ENCODE data around the gene IVL.
A peak's percentile ranks its signal among the peaks of the same experiment; 100 is the strongest.

Gene IVL

DNA sequence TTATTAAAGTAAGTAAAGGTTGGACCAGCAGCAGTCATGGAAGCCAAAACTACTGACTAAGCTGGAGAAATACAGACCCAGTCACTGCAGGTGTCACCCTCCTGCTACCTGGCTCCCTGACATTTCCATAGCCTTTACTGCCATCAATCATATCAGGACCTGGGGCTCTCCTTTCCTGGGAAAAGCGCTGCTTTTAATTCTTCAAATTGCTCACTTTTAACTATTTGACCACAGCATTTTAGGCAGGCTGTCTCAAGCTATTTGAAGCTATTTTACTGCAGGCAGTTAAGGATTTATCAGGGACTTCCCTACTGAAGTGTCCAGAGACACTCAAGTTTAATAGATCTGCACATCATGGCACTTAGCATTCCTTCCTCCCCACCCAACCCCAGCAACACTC lies 4.1 kb downstream of the IVL start:
- TF ChIP-seq, protein P1, sequence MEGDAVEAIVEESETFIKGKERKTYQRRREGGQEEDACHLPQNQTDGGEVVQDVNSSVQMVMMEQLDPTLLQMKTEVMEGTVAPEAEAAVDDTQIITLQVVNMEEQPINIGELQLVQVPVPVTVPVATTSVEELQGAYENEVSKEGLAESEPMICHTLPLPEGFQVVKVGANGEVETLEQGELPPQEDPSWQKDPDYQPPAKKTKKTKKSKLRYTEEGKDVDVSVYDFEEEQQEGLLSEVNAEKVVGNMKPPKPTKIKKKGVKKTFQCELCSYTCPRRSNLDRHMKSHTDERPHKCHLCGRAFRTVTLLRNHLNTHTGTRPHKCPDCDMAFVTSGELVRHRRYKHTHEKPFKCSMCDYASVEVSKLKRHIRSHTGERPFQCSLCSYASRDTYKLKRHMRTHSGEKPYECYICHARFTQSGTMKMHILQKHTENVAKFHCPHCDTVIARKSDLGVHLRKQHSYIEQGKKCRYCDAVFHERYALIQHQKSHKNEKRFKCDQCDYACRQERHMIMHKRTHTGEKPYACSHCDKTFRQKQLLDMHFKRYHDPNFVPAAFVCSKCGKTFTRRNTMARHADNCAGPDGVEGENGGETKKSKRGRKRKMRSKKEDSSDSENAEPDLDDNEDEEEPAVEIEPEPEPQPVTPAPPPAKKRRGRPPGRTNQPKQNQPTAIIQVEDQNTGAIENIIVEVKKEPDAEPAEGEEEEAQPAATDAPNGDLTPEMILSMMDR (IDR thresholded peaks at IDR 0.05) = no peak

DNA sequence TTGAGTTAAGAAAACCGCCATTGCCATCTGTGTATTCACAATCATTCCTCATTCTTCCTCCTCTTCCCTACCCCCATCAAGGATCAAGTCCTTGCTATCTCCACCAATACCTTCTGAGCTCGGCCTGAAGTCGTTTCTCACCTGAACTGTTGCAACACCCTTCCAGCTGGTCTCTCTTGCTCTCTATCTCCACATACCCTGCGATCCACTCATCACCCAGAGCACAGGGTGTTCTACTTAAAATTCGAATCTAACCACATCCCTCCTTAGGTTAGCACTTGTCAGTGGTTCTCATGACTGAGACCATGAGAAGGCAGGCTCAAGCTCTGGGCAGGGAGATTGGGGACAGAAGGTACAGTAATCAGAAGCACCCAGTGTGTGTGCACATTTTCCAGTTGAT lies 4.6 kb downstream of the IVL start:
- TF ChIP-seq, protein P1 (IDR thresholded peaks at IDR 0.05) = no peak

DNA sequence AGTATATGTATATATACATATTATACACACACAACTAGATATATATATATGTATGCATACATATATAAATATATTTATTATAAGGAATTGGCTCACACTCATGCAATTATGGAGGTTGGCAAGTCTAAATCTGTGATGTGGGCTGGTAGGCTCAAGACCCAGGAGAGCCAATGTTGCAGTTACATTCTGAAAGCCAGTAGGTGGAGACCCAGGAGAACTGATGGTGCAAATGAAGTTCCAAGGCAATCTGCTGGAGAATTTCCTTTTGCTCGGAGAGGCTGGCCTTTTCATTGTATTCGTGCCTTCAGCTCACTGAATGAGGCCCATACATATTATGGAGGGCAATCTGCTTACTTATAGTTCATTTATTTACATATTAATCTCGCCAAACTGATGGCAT lies 9.4 kb downstream of the IVL start:
- TF ChIP-seq, protein P1 (IDR thresholded peaks at IDR 0.05) = no peak

DNA sequence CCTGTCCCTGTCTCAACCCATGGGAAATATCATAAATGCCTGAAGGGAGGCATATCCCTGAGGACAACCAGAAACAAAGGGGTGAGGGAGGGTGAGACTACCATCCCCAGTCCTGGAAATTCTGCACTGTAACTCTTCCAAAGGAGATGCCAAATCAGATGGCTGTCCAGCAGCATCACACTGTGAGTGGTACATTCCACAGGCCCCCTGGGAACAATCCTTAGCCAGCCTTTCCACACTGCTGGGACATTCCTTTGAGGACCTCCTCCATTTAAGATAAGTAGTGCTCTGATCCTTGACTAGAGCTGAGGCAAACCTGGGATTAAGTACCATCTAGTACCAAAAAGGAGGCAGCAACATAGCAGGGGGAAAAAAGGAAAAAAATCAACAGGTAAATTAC lies 10.7 kb downstream of the IVL start:
- TF ChIP-seq, protein P1 (IDR thresholded peaks at IDR 0.05) = no peak

DNA sequence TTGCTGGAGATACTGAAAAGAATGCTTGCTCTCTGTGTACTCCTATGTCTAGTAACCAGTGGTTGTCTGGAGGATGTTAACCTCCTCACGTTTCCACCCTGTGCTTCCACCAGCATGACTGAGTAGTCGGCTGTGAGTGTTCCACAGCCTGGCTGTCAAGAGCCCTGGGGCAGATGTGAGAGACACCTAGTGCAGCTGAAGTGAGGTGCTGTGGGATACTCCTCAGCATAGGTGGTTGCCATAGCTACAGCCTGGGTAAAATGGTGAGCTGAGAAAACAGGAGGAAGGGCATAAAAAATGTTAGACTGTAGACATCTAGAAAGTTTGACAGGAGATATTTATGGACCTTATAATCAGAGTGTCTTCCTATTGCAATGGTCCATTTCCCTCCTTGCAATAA lies 15.8 kb downstream of the IVL start:
- TF ChIP-seq, protein P1 (IDR thresholded peaks at IDR 0.05) = no peak

DNA sequence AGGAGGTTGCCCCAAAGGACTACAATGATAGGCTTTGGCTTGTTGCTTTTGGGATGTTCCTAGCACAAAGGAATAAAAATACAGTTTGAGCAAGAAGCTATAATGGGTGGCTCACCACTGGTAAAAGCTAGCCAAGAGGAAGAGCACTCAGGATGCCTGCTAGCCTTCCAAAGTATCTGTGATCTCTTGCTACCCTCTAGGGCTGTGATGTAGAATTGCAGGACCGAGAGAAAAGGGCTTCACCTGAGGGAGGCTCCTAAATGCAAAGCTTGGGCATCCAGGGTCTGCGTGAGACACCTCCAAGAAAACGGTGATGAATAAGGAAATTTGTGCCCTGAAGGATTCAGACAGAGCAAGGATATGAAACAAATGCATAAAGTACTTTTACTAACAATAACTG lies 17.7 kb downstream of the IVL start:
- TF ChIP-seq, protein P1 (IDR thresholded peaks at IDR 0.05) = peak; percentile 46; the same call in 1 of the 2 replicates

DNA sequence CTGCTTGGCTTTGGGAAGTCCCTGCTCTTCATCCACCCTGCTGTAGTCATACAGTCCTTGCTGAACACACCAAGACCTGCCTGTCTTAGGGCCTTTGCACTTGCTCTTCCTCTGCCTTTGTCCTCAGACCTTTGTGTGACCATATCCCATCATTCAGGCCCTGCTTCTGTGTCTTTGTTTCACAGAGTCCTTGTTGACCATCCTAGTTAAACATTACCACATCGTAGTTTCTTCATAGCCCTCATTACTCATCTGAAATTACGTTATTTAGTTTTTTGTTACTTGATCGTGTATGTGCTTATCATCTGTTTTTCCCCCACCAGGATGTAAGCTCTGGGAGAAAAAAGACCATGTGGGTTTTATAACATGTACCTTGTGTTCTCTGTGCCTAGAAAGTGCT lies 20.3 kb downstream of the IVL start:
- TF ChIP-seq, protein P1 (IDR thresholded peaks at IDR 0.05) = no peak

DNA sequence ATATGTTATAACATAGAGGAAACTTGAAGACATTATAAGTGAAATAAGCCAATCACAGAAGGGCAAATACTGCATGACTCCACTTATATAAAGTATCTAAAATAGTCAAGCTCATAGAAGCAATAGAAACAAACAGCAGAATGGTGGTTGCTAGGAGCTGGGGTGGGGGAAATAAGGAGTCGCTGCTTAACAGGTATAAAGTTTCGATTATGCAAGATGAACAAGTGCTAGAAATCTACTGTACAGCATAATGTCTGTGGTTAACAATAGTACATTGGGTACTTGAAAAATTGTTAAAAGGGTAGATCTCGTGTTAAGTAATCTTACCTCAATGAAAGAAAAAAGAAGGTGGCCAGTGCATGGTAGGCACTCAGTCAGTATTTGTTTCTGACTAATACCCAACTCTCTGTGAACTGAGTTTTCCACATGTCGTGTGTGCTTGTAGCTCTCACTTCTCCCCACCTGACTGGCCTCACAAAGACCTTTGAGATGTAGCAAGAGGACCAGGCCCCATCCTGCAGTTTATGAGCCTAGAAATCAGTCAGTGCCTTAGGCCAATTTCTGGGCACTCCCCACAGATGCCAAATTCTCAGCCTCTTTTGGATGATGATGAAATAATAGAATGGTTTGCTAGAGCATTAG lies 23.9 kb downstream of the IVL start:
- TF ChIP-seq, protein P1 (IDR thresholded peaks at IDR 0.05) = no peak

Measured in LNCAP (cell line).